SHP77 (cell line): ENCODE results near the gene PRR29.
A peak's percentile ranks its signal among the peaks of the same experiment; 100 is the strongest.

Experiments
- DNase-seq, 2 experiments: peaks; one replicate each; lab custom pipeline; 2025; lab: John Stamatoyannopoulos, UW

PRR29 gene

GRCh38 chr17:63998050-63998720 is at the start of gene PRR29:
Gene PRR29, plus strand, starts transcription at chr17:63998351. Its CDS starts 14 bp downstream, at chr17:63998365.
- peak; percentile 37 to 81 for DNase-seq

- DNase-seq = no peak
Measured at GRCh38 chr17:63948521-63948920, 49.6 kb upstream of the PRR29 start.

GRCh38 chr17:63949576-63950250 is 48.4 kb upstream of the PRR29 start:
- DNase-seq = no peak

- DNase-seq = peak in 1 of 2 experiments; percentile 7
Measured at GRCh38 chr17:63950940-63951907, 46.9 kb upstream of the PRR29 start.

- peak in 1 of 2 experiments; percentile 32 for DNase-seq
Measured at GRCh38 chr17:63954402-63955063, 43.6 kb upstream of the PRR29 start.

GRCh38 chr17:63955232-63955631 is 42.9 kb upstream of the PRR29 start:
- peak in 1 of 2 experiments; percentile 11 for DNase-seq

- DNase-seq = no peak
Measured at GRCh38 chr17:63955791-63956190, 42.4 kb upstream of the PRR29 start.

GRCh38 chr17:63956296-63956920 is 41.7 kb upstream of the PRR29 start:
- DNase-seq = no peak

- DNase-seq = peak in 1 of 2 experiments; percentile 6
Measured at GRCh38 chr17:63960006-63960405, 38.1 kb upstream of the PRR29 start.

- DNase-seq = no peak
Measured at GRCh38 chr17:63960430-63960829, 37.7 kb upstream of the PRR29 start.

- peak; percentile 33 to 50 for DNase-seq
Measured at GRCh38 chr17:63961355-63962212, 36.6 kb upstream of the PRR29 start.

GRCh38 chr17:63962298-63962744 is 35.8 kb upstream of the PRR29 start:
- DNase-seq = no peak

- DNase-seq = no peak
Measured at GRCh38 chr17:63963123-63963522, 35.0 kb upstream of the PRR29 start.

GRCh38 chr17:63966646-63967264 is 31.4 kb upstream of the PRR29 start:
- DNase-seq = no peak

- no peak for DNase-seq
Measured at GRCh38 chr17:63967953-63968352, 30.2 kb upstream of the PRR29 start.

- DNase-seq = no peak
Measured at GRCh38 chr17:63969278-63969677, 28.9 kb upstream of the PRR29 start.

- no peak for DNase-seq
Measured at GRCh38 chr17:63972796-63973195, 25.4 kb upstream of the PRR29 start, which contains the start of gene SCN4A. Gene SCN4A, minus strand, starts transcription at chr17:63972918. Its CDS starts 77 bp downstream, at chr17:63972841.

GRCh38 chr17:63973247-63973646 is 24.9 kb upstream of the PRR29 start:
- DNase-seq = no peak

- DNase-seq = peak in 1 of 2 experiments; percentile 10
Measured at GRCh38 chr17:63973930-63974593, 24.1 kb upstream of the PRR29 start.
